Measurements from ENCODE around the gene YIPF6. TPM values are rescaled to one million over a fixed set of nuclear protein-coding genes. Genes with fewer than 3 reads are reported as not detected.

The YIPF6 gene
- total RNA-seq, 1 donor from 2014 or later, result 33.3 TPM

DNA sequence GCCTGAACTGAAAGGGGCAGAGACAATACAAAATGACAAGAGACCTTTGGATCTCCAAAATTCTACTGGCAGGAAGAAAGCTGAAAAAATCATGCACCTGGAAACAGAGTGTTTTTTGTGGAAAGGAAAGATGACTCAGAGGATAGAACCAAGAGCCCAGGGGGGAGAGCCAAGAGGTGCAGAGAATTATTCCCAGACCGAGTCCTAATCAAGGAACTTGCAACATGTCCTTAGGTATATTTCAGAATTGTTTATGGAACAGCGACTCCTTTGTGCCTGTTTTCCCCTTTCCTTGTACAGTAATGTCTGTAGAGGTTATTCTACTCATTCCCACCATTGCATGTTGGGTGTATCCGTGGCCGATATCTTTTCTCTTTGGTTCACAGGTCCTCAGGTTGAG, 71.7 kb downstream of the YIPF6 start:
- Mint-ChIP-seq H3K27me3 (ENCODE audit: low read depth) (no peaks in the 10 kb centered on the region), H3K36me3 (no peaks in the 10 kb centered on the region), H3K9me3 (peaks cover 34% of the 10 kb centered on the region), H3K4me3 (no peak overlapping the region), H3K4me1 (no peaks in the 10 kb centered on the region), H3K27ac (no peak overlapping the region)
- DNase-seq (ENCODE audit: low spot score in 2 of 2, unreplicated experiment in 2 of 2), result no peak
- TF ChIP-seq, protein P1, sequence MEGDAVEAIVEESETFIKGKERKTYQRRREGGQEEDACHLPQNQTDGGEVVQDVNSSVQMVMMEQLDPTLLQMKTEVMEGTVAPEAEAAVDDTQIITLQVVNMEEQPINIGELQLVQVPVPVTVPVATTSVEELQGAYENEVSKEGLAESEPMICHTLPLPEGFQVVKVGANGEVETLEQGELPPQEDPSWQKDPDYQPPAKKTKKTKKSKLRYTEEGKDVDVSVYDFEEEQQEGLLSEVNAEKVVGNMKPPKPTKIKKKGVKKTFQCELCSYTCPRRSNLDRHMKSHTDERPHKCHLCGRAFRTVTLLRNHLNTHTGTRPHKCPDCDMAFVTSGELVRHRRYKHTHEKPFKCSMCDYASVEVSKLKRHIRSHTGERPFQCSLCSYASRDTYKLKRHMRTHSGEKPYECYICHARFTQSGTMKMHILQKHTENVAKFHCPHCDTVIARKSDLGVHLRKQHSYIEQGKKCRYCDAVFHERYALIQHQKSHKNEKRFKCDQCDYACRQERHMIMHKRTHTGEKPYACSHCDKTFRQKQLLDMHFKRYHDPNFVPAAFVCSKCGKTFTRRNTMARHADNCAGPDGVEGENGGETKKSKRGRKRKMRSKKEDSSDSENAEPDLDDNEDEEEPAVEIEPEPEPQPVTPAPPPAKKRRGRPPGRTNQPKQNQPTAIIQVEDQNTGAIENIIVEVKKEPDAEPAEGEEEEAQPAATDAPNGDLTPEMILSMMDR (IDR thresholded peaks at IDR 0.05; ENCODE audit: unreplicated experiment), result no peak

- Mint-ChIP-seq H3K4me3 (no peak overlapping the region), H3K4me1 (no peaks in the 10 kb centered on the region), H3K36me3 (no peaks in the 10 kb centered on the region), H3K9me3 (peaks cover 37% of the 10 kb centered on the region), H3K27ac (no peak overlapping the region), H3K27me3 (ENCODE audit: low read depth) (no peaks in the 10 kb centered on the region)
- DNase-seq (ENCODE audit: low spot score in 2 of 2, unreplicated experiment in 2 of 2), result no peak
- TF ChIP-seq, protein P1 (IDR thresholded peaks at IDR 0.05; ENCODE audit: unreplicated experiment), result no peak
These were observed 72.4 kb downstream of the YIPF6 start for GRCh38 chrX:68571292-68571609.

DNA sequence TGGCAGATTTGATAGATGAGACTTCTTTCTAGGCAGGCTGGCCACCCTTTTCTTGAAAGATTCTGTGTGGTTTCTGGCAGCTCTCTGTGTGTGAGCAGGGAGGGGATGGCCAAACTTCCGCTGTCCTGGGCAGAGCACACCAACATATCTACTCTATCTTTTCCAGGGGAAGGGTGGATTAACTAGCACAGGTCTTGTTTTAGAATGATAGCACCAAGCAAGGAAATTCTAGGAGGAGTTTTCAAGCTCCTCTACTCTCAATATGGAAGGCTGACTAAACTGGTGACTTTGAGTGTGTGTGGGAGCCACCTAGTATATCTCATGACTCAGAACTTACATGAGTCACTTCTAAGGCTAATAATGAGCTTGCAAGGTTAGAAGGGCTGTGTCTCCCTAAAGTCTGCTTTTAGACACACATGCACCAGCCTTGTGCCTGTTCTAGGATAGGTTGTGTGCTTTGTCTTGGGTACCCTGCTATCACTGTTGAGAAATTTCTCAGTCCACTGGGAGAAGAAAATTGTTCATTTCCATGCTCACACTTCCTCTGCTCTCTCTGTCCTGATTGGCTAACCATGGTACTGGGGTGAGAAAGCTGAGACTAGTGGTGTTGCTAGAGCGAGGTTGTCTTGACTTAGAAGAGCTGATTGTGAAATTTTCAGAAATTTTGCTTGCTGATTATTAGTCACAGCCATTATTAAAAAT, 72.9 kb downstream of the YIPF6 start:
- H3K36me3 Mint-ChIP-seq, result no peaks in the 10 kb centered on the region
- H3K4me1 Mint-ChIP-seq, result no peaks in the 10 kb centered on the region
- peaks cover 34% of the 10 kb centered on the region for H3K9me3 Mint-ChIP-seq
- H3K4me3 Mint-ChIP-seq, result no peak overlapping the region
- no peak overlapping the region for H3K27ac Mint-ChIP-seq
- TF ChIP-seq, protein P1 (IDR thresholded peaks at IDR 0.05; ENCODE audit: unreplicated experiment), result no peak
- H3K27me3 Mint-ChIP-seq (ENCODE audit: low read depth), result no peaks in the 10 kb centered on the region
- no peak for DNase-seq (ENCODE audit: low spot score in 2 of 2, unreplicated experiment in 2 of 2)

DNA sequence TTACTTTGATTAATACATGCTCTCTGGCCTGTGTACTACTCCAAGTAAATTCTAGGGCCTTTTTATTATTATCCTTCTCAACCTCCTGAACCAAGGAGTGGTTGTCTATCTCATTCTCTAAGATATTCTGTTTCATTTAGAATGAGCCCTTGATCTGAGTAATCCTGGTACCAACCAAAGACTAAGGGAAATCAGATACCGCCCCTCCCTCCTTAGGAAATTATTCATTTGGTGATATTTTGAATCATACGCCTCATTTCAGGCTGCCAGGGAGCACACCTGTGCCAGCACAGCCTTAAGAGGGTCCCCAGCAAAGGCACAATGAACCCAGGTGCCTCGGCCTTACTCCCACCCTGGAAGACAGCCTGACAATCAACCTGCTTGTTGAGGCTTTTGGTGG, 75.4 kb downstream of the YIPF6 start:
- Mint-ChIP-seq H3K36me3 (no peaks in the 10 kb centered on the region), H3K27ac (no peak overlapping the region), H3K4me3 (no peak overlapping the region), H3K9me3 (peaks cover 15% of the 10 kb centered on the region), H3K4me1 (no peaks in the 10 kb centered on the region), H3K27me3 (ENCODE audit: low read depth) (no peaks in the 10 kb centered on the region)
- TF ChIP-seq, protein P1 (IDR thresholded peaks at IDR 0.05; ENCODE audit: unreplicated experiment), result no peak
- DNase-seq (ENCODE audit: low spot score in 2 of 2, unreplicated experiment in 2 of 2), result no peak

DNA sequence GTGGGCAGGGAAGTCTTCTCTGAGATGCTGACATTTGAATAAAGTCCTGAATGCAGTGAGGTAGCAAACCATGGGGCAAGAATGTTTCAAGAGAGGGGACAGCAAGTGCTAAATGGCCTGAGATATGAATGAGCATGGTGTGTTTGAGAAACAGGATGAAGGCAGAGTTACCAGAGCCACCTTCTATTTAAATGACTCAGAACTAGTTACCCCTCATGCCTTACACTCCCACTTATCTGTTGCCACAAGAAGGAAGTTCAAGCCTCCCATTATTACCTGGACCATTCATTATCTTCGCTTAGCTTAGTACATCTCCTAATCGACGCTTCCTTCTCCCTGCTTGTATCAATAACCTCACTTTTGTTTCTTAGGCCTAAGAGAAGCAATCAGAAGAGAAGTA, 81.0 kb downstream of the YIPF6 start:
- no peak overlapping the region for H3K4me3 Mint-ChIP-seq
- no peaks in the 10 kb centered on the region for H3K27me3 Mint-ChIP-seq (ENCODE audit: low read depth)
- peaks cover 15% of the 10 kb centered on the region for H3K9me3 Mint-ChIP-seq
- DNase-seq (ENCODE audit: low spot score in 2 of 2, unreplicated experiment in 2 of 2), result no peak
- H3K4me1 Mint-ChIP-seq, result no peaks in the 10 kb centered on the region
- TF ChIP-seq, protein P1 (IDR thresholded peaks at IDR 0.05; ENCODE audit: unreplicated experiment), result no peak
- no peak overlapping the region for H3K27ac Mint-ChIP-seq
- no peaks in the 10 kb centered on the region for H3K36me3 Mint-ChIP-seq

GRCh38 chrX:68584221-68584620, 85.4 kb downstream of the YIPF6 start:
- no peak overlapping the region for H3K4me3 Mint-ChIP-seq
- H3K27me3 Mint-ChIP-seq (ENCODE audit: low read depth), result no peaks in the 10 kb centered on the region
- H3K27ac Mint-ChIP-seq, result no peak overlapping the region
- TF ChIP-seq, protein P1 (IDR thresholded peaks at IDR 0.05; ENCODE audit: unreplicated experiment), result no peak
- no peaks in the 10 kb centered on the region for H3K36me3 Mint-ChIP-seq
- DNase-seq (ENCODE audit: low spot score in 2 of 2, unreplicated experiment in 2 of 2), result no peak
- H3K4me1 Mint-ChIP-seq, result no peaks in the 10 kb centered on the region
- peaks cover 21% of the 10 kb centered on the region for H3K9me3 Mint-ChIP-seq
